Stimulated activated CD4-positive, alpha-beta T cell treated with anti-CD3 and anti-CD28 coated beads, Interleukin-15, amount 100 ng/mL, for 1 hour (primary cell): ENCODE results near the gene GBE1.
"Not testable (repeated sequence)": the region's sequence is repeated elsewhere in the genome, so short reads cannot be mapped to it uniquely, and the experiment has no call there.

ENCODE experiments used
- DNase-seq, 2 donors: peaks; one replicate each; pipeline ENCODE4 v3.0.0-alpha.2; 2020; ENCODE audit warnings: low read depth in 1 of 2, low spot score in 1 of 2

GBE1 gene

DNA sequence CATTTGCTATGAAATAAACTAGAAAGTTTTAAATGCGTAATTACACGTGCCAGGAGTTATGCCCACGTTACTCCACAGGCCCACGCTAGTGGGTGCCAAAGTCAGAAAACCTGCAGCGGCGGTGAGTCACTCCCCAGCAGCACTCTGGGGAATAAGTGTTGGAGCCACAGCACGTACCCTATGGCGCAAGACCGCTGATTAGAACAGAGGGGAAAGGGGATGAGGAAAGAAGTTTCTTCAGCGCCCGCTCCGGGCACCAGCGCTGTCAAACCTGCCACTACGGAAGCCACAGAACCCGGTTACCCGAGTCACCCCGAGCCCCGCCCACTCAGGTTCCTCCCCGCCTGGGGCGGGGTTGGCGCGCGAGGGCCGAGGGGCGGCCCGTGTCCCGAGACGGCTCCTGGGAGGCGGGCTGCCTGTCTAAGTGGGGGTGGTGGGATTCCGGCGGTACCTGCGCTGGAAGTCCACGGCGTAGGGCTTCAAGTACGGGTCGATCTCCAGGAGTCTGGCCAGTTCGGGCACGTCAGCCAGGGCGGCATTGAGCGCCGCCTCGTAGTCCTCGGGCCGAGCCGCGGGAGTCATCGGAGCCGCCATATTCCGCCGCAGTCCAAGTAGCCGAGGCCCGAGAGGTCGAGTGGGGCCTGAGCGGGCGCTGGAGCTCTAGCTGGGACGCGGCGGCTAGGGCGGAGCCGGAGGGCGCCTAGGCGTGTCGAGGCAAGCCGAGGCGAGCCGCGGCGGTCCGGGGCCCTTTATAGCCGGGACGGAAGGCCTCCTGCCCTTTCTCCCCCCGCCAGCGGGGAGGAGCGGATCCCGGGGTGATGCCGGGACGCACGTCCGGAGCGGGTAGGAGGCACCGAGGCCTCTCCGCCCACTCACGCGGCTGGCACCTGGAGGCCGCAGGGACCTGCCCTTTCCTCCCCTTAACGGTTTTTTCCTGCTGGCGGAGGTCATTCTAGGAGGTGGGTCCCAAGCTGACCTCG is at the start of gene GBE1:
Gene GBE1 (minus strand): TSS at position 722 of the 980 bp plus-strand sequence. CDS start 128 bp downstream, at position 594.
- peak; percentile 77 for DNase-seq

DNA sequence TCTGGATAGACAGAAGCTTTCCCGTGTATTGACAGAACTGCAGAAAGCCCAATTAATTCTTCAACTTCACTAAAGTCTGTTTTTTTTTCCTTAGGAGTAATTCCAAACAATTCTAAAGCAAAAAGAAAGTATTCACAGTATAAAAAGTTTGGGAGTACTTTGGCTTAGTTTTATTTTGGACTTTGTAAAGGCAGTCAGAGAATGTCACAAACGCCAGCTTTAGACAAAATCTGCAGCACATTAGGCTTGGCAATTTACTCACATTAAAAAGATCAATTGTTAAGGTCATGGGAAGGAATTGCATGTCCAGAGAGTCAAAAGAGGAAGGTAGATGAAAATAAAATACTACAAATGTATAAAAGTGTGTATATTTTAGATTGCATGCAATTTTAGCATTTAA is 47.5 kb upstream of the GBE1 start:
- no peak for DNase-seq

DNA sequence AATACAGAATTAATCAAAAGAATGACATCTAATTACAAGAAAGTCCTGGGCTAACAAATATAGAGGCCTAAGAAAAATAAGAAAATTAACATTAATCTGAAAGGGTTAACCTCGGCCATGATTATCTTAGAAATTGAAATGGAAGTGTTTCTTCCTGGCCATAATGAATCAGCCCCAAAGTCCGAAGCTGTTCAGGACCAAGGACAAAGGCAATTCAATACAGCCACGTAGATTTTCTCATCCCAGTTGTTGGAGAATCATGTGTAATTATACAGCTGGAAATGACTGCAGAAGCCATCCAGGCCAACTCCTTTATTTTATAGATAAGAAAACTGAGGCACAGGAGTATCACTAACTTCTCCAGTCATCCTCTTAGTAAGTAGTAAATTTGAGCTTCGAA is 38.0 kb upstream of the GBE1 start:
- DNase-seq: no peak

DNA sequence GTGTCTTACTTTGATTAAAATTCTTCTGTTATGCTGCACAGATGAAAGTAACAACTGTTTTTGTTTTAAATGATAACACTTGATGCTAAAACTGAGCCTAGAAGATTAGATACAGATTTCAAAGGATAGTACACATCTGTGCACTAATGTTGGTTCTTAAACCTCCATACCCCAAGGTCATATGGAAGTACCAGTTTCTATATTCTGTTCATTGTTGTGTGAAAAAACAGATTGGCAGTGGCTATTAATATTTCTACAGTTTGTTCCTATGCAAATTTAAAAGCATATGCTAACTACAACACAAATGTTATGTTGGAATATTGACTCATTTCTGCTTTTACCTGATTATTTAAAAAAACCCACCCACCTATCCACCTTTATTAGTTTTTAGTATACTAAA is 32.0 kb upstream of the GBE1 start:
- no peak for DNase-seq

DNA sequence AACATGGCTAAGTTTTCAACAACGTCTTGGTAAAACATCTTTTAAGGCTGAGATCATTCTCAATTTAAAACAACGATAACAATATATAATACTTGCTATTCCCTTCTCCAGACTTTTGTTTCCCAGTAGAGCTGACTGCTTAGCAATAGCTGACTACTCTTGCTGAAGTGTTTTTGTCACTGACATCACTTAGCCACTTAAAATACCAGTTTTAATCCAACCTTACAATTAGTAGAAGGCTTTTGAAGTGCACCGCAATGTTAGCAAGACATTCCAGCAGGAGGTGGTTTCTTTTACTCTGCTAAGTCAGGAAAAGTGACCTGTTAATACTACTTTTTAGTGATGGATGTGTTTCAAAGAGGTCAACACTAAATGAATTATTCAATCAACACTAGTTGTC is 28.7 kb upstream of the GBE1 start:
- no peak for DNase-seq

DNA sequence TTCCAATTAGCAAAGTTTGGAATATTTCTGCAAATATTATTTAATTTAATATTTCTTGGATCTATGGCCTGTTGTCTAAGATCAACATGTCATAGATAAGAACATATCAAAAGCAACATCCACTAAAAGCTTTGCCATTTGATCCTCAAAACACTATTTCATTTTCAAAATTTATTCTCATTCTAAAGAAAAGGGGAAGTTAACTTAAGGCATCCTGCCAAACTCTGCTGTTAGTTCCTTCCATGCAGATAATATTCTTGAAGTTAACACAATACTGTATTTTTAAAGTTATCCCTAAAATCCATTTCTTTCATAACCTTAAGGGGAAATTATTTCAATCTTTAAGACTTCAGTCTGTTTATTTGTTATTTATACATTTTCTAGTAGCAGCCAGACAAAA is 28.2 kb upstream of the GBE1 start:
- DNase-seq: no peak

DNA sequence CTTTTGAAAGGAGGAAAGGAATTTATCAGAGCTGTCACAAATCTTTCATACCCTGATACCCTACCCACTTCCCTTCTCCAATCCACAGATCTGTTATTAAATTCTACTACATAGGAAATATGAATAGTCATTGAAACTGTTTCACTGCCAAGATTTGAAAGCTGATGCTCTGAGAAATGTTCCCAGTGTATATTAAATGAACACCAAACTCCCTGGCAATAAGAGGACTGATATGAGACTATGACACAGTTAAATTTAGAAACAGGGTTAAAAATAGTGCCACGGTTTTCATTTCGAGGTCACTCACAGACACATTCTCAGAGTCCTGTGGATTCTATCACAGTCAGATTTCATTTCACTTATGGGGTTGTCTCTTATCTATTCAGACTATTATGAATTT is 27.2 kb upstream of the GBE1 start:
- DNase-seq: no peak

DNA sequence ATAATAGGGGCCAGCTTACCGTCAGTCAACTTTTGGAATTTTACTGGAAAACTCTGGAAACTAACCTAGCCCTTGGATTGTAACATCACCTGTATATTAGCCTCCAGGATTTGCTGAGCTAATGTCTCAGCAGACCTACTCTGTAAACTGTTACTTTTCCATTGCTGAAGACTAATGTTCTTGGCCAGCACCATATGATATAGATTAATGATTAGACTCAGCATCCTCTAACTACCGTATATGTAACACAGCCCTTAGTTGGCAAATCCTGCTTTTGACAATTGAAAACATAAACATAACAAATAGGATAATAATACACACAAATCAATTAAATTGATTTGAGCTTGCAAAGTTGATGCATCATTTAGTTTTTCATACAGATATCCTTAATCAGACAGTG is 26.6 kb upstream of the GBE1 start:
- DNase-seq: no peak

DNA sequence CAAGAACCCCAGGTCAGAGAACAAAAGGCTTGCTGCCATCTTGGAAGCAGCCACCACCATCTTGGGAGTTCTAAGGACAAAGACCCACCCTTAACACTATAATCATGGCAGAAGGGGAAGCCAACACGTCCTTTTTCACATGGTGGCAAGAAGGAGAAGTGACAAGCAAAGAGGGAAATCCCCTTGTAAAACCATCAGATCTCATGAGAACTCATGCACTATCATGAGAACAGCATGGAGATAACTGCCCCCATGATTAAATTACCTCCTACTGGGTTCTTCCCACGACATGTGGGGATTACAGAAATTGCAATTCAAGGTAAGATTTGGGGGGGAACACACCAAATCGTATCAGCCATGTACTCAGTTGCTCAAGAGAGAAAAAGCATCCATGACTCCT is 21.1 kb upstream of the GBE1 start:
- DNase-seq: no peak

DNA sequence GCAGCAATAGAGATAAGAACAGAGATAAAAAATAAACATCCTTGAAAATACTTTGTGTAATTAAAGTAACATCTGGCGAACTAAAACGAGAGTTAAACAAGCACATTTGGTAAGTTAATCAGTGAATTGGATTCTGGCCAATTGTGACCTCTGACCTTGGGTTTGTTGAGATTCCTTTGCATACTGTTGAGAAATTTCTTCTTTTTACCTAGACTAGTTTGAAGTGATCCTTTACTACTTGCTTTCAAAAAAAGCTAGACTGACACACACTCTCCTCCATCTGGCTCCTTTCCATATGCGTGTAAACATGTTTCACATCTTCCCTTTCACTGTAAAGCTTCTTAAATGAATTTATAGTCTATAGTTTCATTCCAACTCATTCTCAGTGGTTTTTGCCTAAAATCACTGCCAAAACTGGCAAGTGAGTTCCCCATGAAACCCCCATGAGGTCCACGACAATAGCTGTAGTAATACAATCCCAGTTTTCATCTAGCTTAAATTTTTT is 17.3 kb upstream of the GBE1 start:
- no peak for DNase-seq

DNA sequence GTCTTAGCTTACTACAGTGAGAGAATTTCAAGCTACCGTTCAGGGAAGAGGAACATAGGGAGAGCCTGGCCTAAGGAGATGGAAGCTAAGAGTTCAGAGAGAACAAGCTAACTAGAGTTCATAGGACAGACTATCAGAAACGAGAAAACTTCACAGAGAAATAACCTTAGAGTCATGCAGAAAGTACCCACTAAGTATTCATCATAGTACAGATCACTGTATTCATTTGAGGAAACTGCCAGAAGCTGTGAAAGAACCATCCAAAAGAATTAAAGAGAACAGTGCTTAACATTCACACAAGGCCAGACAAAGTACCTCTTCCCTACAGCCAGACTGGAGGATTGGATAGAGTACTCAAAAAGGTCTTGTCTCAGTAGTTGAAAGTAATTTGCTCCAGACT is 15.2 kb upstream of the GBE1 start:
- no peak for DNase-seq

DNA sequence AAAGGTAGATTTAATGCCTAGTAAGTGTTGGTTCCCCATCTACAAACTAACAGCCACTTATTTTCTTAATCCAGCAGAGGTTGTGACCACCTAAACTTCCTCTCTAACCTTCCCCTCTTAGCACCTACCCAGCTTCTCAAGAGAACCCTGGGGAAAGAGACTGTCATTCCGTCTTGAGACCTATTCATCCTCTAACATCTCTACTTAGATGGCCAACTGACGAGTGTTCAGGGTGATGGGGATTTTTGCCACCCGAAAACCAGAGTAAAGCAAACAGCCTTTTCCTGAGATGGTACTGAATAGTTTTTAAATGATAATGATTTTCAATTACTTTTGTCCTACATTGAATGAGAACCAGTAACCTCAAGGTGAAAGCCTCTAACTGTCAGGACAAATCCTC is 9.3 kb upstream of the GBE1 start:
- no peak for DNase-seq

DNA sequence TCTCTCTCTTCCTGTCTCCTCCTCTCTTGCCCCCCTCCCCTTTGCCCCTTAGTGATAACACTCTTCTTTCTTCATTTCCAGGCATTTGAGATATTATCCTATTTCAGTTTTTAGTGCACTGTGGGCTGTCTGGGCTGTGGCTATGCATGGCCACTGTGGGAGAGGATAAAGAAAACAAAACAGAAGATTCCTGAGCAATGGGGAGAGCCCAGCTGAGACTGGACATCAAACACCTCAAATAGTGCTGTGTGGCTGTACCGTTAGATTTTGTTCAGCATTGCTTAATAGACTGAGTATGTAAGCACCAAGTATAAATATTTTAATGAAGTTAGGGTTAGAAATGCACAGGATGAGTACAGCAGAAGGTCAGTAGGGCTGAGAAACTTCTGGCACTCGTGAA is 7.9 kb upstream of the GBE1 start:
- DNase-seq: no peak

DNA sequence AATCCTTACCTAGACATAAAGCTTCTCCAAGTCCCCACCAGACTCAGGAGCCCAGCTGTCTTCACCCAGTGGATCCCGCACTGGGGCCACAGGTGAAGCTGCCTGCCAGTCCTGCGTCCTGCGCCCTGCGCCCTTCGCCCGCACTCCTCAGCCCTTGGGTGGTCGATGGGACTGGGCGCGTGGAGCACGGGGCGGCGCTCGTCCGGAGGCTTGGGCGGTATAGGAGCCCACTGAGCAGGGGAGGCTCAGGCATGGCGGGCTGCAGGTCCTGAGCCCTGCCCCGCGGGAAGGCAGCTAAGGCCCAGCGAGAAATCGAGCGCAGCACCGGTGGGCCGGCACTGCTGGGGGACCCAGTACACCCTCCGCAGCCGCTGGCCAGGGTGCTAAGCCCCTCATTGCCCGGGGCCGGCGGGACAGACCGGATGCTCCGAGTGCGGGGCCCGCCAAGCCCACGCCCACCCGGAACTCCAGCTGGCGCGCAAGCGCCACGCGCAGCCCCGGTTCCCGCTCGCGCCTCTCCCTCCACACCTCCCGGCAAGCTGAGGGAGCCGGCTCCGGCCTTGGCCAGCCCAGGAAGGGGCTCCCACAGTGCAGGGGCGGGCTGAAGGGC is 5.9 kb upstream of the GBE1 start:
- not testable (repeated sequence) for DNase-seq

DNA sequence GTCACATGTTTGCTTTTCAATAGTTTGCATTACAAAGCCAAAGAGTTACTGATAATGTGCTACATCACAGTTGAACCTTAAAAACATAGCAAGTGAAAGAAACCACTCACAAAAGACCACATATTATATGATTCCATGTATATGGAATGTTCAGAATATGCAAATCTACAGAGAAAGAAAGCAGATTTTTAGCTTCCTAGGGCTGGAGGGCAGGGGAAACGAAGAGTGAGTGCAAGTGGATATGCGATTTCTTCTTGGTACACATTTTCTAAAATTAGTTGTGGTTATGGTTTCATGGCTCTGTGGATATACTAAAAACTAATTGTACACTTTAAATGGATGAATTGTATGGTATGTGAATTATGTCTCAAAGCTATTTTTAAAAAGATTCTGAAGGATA is 4.0 kb upstream of the GBE1 start:
- no peak for DNase-seq

DNA sequence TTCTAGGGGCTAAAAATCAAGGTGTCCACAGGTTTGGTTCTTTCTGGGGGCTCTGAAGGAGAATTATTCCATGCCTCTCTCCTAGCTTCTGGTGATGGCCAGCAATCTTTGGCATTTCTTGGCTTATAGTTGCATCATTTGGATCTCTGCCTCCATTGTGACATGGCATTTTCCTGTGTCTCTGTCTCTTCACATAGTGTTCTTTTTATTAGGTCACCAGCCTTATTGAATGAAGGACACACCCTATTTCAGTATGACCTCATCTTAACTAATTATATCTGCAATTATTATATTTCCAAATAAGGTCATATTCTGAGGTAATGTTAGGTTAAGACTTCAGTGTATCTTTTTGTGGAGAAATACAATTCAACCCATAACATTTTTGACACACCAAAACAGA is 3.2 kb upstream of the GBE1 start:
- no peak for DNase-seq

DNA sequence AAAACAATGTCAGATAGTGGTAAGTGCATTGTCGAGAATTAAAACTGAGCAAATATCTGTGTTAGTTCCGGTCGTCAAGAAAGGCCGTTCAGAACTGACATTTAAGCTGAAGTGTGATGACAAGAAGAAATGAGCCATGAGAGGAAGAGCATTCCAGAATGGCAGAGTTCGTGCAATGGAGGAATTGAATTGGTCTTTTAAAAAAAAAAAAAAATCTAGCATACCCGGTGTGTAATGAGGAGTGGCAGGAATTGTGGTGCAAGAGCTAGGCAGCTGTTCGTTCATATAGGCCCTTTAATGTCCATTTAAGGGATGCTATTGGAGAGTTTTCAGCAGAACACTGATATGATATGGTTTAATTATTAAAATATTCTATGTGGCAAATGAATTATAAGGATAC is 2.6 kb upstream of the GBE1 start:
- DNase-seq: no peak

DNA sequence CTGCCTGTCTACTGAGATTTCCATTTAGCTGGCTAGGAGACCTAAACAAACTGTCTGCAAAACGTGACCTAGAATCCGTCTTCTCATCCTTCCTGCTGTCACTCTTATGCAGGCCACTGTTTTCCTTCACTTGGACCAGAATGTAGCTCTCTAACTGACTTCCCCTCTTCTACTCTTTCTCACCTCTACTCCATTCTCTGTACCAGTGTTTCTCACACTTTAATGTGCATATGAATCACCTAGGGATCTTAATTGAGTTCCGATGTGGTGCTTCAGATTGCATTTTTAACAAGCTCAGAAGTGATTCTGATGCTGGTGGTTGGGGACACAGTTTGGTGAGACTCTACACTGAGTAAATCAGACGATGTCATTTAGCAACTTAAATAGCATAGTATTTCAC is 1.6 kb upstream of the GBE1 start:
- DNase-seq: no peak

DNA sequence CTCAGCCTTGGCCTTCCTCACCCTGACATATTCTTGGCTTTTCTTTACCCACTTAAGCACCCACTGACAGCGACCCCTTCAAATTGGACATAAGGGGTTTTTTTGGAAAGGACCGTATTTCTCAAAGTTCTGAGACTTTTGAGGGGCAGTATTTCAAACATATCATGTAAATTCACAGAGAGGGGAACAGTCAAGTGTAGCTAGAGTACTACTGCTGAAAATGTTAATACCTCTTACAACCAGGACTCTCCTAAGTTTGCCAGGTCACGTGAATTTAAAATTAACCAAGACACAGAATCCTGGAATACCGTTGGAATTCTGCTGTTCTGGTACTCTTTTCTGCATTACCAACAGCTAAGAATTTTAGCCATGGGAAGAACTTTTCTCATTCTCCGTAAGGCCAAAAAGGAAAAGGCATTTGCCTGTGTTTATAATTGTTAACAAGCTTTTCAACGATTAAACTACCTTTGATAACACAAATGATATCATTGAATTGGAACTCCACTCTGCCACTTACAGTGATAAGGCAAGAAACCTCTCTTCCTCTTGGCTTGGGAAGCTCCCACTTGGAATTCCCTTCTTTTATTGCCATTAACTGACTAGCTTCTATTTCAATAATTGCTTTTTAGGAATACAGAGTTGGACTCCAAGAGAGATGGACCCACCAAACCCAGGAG is 597 bp upstream of the GBE1 start:
- DNase-seq: no peak

DNA sequence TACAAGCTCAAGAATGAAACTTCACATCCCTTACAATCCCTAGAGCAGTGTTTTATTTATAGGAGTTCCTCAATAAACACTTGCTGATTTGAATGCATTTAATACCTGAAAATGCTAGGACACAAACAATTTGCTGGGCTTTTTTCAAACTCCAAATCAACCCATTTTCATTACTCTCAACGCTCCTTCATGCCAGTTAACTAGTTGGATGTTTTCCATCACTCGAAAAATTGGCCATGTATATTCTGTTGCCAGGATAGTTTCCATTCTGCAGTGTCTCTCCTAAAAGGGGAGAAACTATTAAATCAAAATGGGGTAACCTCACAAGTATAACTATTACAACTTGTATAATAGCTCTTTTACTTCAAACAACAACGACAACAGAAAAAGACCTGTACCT is 1.2 kb downstream of the GBE1 start:
- DNase-seq: no peak

DNA sequence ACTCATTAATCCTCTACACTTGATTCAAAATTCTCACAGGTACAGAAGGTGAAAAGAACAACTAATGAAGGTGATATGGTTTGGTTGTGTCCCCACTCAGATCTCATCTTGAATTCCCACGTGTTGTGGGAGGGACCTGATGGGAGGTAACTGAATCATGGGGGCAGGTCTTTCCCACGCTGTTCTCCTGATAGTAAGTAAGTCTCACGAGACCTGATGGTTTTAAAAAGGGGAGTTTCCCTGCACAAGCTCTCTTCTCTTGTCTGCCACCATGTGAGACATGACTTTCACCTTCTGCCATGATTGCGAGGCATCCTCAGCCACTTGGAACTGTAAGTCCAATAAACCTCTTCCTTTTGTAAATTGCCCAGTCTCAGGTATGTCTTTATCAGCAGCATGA is 2.7 kb downstream of the GBE1 start:
- DNase-seq: not testable (repeated sequence)

DNA sequence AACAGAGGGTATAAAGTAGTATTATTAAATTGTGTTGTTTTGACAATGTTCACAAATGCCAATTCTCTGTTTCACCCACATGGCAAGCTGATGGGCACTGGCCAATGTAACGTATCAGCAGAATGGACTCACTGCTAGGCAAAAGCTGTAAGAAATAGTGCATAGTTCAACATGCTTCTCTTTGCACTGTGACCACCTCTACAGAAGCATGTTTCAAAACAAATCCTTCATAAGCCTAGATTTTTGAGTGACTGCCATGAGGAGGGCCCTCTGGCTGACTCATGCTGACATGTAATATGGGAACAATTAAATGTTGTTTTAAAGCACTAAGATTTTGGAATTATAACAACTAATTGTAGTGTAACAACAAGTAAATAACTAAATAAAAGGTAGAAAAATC is 3.2 kb downstream of the GBE1 start:
- no peak for DNase-seq
